ENCODE results near the gene TRIO.

GRCh38 chr5:14349029-14349428 lies 205.9 kb downstream of the TRIO start:
- TF ChIP-seq CTCF (conservative IDR thresholded peaks at IDR 0.05; ENCODE audit: low read depth, low read length), result no peak
- no peak for TF ChIP-seq EZH2 (IDR thresholded peaks at IDR 0.05; ENCODE audit: borderline replicate concordance, low read depth, low read length, poor library complexity, severe bottlenecking)

Measured in A673 (cell line).